ENCODE data around the gene CALHM6.
A peak's percentile ranks its signal among the peaks of the same experiment; 100 is the strongest.

CALHM6 gene

GRCh38 chr6:116461331-116461931 is at the start of gene CALHM6:
TSS of gene CALHM6 (plus strand) at chr6:116461375. CDS start at chr6:116461930, 555 bp downstream.
- Histone ChIP-seq H3K27me3 (no peaks in the 10 kb centered on the region), H3K4me3 (ENCODE audit: low read depth in 1 of 2, low read length in 1 of 2) (peak within 1 kb of the TSS; percentile 73 to 74), H3K4me1 (ENCODE audit: control insufficient read depth in 1 of 2, insufficient read depth in 1 of 2, low read depth in 1 of 2, low read length in 1 of 2) (peaks cover 40 to 47% of the 10 kb centered on the region in 2 experiments), H3K27ac (peak within 1 kb of the TSS; percentile 76), H3K36me3 (no peaks in the 10 kb centered on the region), H3K9me3 (no peaks in the 10 kb centered on the region)
- no peak for TF ChIP-seq CTCF (IDR thresholded peaks at IDR 0.05)

- Histone ChIP-seq H3K27me3 (no peaks in the 10 kb centered on the region), H3K27ac (peak overlapping the region; percentile 29), H3K4me1 (ENCODE audit: control insufficient read depth in 1 of 2, insufficient read depth in 1 of 2, low read depth in 1 of 2, low read length in 1 of 2) (peaks cover 17 to 29% of the 10 kb centered on the region in 2 experiments), H3K9me3 (no peaks in the 10 kb centered on the region), H3K4me3 (ENCODE audit: low read depth in 1 of 2, low read length in 1 of 2) (no peak overlapping the region), H3K36me3 (no peaks in the 10 kb centered on the region)
- no peak for TF ChIP-seq CTCF (IDR thresholded peaks at IDR 0.05)
Observed at GRCh38 chr6:116412270-116412669, 48.9 kb upstream of the CALHM6 start.

GRCh38 chr6:116413357-116413756 is 47.8 kb upstream of the CALHM6 start:
- H3K36me3 ChIP-seq = no peaks in the 10 kb centered on the region
- peaks cover 17 to 29% of the 10 kb centered on the region in 2 experiments for H3K4me1 ChIP-seq (ENCODE audit: control insufficient read depth in 1 of 2, insufficient read depth in 1 of 2, low read depth in 1 of 2, low read length in 1 of 2)
- H3K27ac ChIP-seq = no peak overlapping the region
- no peak overlapping the region for H3K4me3 ChIP-seq (ENCODE audit: low read depth in 1 of 2, low read length in 1 of 2)
- no peak for TF ChIP-seq CTCF (IDR thresholded peaks at IDR 0.05)
- no peaks in the 10 kb centered on the region for H3K9me3 ChIP-seq
- no peaks in the 10 kb centered on the region for H3K27me3 ChIP-seq

- H3K27me3 ChIP-seq = no peaks in the 10 kb centered on the region
- no peaks in the 10 kb centered on the region for H3K36me3 ChIP-seq
- no peak overlapping the region for H3K4me3 ChIP-seq (ENCODE audit: low read depth in 1 of 2, low read length in 1 of 2)
Observed at GRCh38 chr6:116417661-116418060, 43.5 kb upstream of the CALHM6 start.

GRCh38 chr6:116419069-116419786 is 41.9 kb upstream of the CALHM6 start:
- H3K36me3 ChIP-seq = no peaks in the 10 kb centered on the region
- H3K27me3 ChIP-seq = no peaks in the 10 kb centered on the region
- H3K4me1 ChIP-seq (ENCODE audit: control insufficient read depth in 1 of 2, insufficient read depth in 1 of 2, low read depth in 1 of 2, low read length in 1 of 2) = no peaks in the 10 kb centered on the region
- H3K9me3 ChIP-seq = no peaks in the 10 kb centered on the region
- no peak overlapping the region for H3K27ac ChIP-seq
- H3K4me3 ChIP-seq (ENCODE audit: low read depth in 1 of 2, low read length in 1 of 2) = no peak overlapping the region
- TF ChIP-seq CTCF (IDR thresholded peaks at IDR 0.05) = no peak

More at GRCh38 chr6:116417661-116418060, 43.5 kb upstream of the CALHM6 start:
- Histone ChIP-seq H3K9me3 (no peaks in the 10 kb centered on the region), H3K4me1 (ENCODE audit: control insufficient read depth in 1 of 2, insufficient read depth in 1 of 2, low read depth in 1 of 2, low read length in 1 of 2) (peaks cover 5 to 6% of the 10 kb centered on the region in 2 experiments), H3K27ac (no peak overlapping the region)
- TF ChIP-seq CTCF (IDR thresholded peaks at IDR 0.05) = no peak

Data from neutrophil (primary cell).